ENCODE measurements around the gene KMT5C. TPM values are rescaled to one million over a fixed set of nuclear protein-coding genes. Genes with fewer than 3 reads are reported as not detected.

Gene KMT5C
- total RNA-seq, 6 donors from 2014 or later = 9.1 to 111 (median 15.6) TPM

DNA sequence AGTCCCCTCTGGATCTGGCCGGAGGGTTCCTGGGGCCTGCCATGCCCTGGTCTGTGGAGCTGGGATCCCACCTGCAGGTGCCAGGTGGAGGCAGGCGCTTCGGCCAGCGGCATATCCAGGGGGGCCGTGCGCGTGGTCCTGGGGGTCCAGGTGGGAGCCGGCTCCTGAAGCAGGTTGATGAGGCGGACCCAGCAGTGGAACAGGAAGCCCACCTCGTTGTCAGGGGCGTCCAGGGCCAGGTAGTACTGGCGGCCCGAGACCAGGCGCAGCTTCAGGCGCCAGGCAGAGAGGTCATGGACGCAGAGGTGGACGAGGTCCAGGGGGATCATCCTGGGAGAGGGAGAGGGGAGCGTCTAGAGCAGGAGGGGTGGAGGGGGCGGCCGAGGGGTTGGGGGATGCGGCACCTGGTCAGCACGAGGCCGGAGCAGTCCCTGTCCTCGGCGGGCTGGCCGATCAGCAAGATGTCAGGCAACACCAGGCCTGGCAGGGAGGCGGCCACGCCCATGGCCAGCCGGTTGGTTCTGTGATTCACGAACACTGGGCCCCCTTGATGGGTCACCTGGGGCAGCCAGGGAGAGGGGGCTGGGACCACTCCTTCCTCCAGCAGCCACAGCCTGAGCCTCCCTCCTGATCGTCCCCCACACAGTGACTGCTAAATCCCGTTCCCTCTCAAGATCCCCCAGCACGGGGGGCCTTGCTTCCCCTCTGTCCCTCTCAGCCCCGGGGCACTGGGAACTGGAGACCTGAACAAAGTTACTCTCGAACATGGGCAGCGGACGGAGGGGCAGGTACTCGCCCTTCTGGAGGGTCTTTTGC, 22.7 kb downstream of the KMT5C start:
- 68 to 74% methylated on average over 29 to 36 of the region's 38 CpGs for WGBS, 2 donors
- Histone ChIP-seq H3K27me3 (peaks cover 0 to 2% (median 0%) of the 10 kb centered on the region in 4 donors), H3K36me3 (no peaks in the 10 kb centered on the region), H3K4me3 (no peak overlapping the region), H3K27ac (no peak overlapping the region), H3K4me1 (no peaks in the 10 kb centered on the region), H3K9me3 (no peaks in the 10 kb centered on the region)
- TF ChIP-seq, protein P1, sequence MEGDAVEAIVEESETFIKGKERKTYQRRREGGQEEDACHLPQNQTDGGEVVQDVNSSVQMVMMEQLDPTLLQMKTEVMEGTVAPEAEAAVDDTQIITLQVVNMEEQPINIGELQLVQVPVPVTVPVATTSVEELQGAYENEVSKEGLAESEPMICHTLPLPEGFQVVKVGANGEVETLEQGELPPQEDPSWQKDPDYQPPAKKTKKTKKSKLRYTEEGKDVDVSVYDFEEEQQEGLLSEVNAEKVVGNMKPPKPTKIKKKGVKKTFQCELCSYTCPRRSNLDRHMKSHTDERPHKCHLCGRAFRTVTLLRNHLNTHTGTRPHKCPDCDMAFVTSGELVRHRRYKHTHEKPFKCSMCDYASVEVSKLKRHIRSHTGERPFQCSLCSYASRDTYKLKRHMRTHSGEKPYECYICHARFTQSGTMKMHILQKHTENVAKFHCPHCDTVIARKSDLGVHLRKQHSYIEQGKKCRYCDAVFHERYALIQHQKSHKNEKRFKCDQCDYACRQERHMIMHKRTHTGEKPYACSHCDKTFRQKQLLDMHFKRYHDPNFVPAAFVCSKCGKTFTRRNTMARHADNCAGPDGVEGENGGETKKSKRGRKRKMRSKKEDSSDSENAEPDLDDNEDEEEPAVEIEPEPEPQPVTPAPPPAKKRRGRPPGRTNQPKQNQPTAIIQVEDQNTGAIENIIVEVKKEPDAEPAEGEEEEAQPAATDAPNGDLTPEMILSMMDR (IDR thresholded peaks at IDR 0.05) = no peak
- no peak for TF ChIP-seq POLR2A (IDR thresholded peaks at IDR 0.05)
- no peak for TF ChIP-seq EP300 (IDR thresholded peaks at IDR 0.05)
- DNase-seq = peak in 1 of 2 donors; percentile 75
- ATAC-seq (ENCODE audit: low FRiP score in 2 of 2) = no peak

DNA sequence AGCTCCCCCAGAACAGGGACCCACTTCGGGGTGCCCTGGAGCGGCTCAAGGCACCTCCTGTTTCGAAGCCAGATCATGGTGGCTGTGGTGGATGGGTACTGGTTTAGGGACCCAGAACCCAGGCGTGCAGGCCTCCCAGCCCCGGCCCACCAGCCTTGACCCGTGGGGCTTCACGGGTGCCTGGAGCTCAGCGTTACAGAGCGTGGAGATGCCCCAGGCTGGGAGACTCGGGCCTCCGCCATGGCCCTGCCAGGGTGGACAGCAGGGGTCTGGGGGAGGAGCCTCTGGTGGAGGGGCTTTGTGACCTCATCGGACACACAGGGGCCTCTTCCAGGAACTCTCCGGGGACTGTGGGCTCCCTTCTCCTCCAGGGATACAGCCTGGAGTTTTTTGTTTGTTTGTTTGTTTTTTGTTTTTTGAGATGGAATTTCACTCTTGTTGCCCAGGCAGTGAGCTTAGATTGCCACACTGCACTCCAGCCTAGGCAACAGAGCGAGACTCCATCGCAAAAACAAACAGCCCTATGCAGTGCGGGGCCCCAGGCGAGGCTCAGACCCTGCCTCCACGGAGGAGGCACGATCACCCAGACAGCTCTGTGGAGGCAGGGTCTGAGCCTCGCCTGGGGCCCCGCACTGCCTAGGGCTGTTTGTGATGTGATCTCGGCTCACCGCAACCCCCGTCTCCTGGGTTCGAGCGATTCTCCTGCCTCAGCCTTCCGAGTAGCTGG, 23.5 kb downstream of the KMT5C start, which contains the start of gene GARIN5B:
TSS of gene GARIN5B (minus strand) at position 271 of the 727 bp plus-strand sequence. CDS start at position 77, 194 bp downstream.
- ATAC-seq (ENCODE audit: low FRiP score in 2 of 2) (no peak), DNase-seq (peak in 1 of 2 donors; percentile 72)
- WGBS, 2 donors = 82 to 84% methylated on average over 14 to 21 of the region's 27 CpGs
- Histone ChIP-seq H3K4me1 (no peaks in the 10 kb centered on the region), H3K4me3 (no peak within 1 kb of the TSS), H3K36me3 (no peaks in the 10 kb centered on the region), H3K27me3 (peaks cover 0 to 5% (median 2%) of the 10 kb centered on the region in 4 donors), H3K9me3 (no peaks in the 10 kb centered on the region), H3K27ac (no peak within 1 kb of the TSS)
- TF ChIP-seq, protein P1 (IDR thresholded peaks at IDR 0.05) = no peak
- TF ChIP-seq EP300 (IDR thresholded peaks at IDR 0.05) = no peak

DNA sequence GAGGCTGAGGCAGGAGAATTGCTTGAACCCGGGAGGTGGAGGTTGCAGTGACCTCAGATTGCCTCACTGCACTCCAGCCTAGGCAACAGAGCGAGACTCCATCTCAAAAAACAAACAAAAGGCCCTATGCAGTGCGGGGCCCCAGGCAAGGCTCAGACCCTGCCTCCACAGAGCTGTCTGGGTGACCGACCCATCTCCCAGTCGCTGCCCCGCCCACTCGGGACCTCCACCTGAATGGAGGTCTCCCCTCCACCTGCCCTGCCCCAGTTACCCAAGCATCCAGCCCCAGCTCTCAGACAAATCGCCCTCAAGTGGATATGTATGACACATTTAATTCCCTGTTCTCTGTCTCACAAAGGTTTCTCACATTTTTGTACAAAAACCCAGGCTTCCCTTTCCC, 25.6 kb downstream of the KMT5C start:
- Histone ChIP-seq H3K4me1 (peaks cover 11 to 17% (median 13%) of the 10 kb centered on the region in 4 donors), H3K36me3 (no peaks in the 10 kb centered on the region), H3K27me3 (peaks cover 0 to 26% (median 15%) of the 10 kb centered on the region in 4 donors), H3K9me3 (no peaks in the 10 kb centered on the region), H3K4me3 (no peak overlapping the region), H3K27ac (no peak overlapping the region)
- WGBS, 2 donors = 77 to 90% methylated on average over 8 of the region's 8 CpGs
- no peak for ATAC-seq (ENCODE audit: low FRiP score in 2 of 2)
- DNase-seq = peak in 1 of 2 donors; percentile 58
- TF ChIP-seq POLR2AphosphoS5 (IDR thresholded peaks at IDR 0.05) (no peak), EP300 (IDR thresholded peaks at IDR 0.05) (no peak), POLR2A (IDR thresholded peaks at IDR 0.05) (no peak)
- TF ChIP-seq, protein P1 (IDR thresholded peaks at IDR 0.05) = no peak

DNA sequence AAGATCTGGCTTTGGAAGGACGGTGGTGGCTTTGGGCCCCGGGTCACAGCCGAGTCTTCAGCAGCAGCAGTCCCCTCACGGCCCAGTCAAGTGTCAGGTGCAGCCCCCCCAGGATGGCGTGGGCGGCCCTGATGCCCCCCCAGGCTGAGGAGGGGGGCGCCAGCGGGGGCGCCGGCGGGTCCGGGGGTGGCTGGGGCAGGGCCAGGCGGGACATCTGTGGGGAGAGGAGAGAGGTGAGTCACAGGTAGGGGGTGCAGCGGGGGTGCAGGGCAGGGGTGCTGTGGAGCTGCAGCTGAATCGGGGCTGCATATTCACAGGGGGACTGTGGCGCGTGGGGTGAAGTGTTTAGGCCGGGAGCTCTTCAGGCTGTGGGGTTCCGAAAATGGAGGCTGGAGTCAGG, 26.3 kb downstream of the KMT5C start:
- peak in 1 of 2 donors; percentile 77 for DNase-seq
- WGBS, 2 donors = 69 to 80% methylated on average over 9 to 19 of the region's 19 CpGs
- no peak for TF ChIP-seq POLR2AphosphoS5 (IDR thresholded peaks at IDR 0.05)
- ATAC-seq (ENCODE audit: low FRiP score in 2 of 2) = no peak
- peaks cover 0 to 33% (median 21%) of the 10 kb centered on the region in 4 donors for H3K27me3 ChIP-seq
- no peak overlapping the region for H3K27ac ChIP-seq
- no peak overlapping the region for H3K4me3 ChIP-seq
- H3K9me3 ChIP-seq = no peaks in the 10 kb centered on the region
- H3K36me3 ChIP-seq = no peaks in the 10 kb centered on the region
- peaks cover 11 to 20% (median 13%) of the 10 kb centered on the region in 4 donors for H3K4me1 ChIP-seq

DNA sequence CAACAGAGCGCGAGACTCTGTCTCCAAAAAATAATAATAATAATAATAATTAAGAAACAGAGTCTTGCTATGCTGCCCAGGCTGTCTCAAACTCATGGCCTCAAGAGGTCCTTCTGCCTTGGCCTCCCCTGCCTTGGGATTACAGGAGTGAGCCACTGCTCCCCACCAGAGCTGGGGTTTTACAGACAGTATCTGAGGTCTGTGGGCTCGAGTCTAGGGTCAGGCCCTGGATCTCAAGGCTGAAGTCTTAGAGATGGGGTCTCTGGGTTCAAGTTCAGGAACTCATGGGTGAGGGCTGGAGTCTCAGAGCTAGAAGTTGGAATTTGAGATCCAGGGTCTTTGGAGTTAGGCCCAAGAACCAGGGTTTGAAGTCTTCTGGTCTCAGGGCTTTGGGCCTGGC, 27.1 kb downstream of the KMT5C start:
- TF ChIP-seq POLR2A (IDR thresholded peaks at IDR 0.05) = no peak
- no peak for TF ChIP-seq EP300 (IDR thresholded peaks at IDR 0.05)
- TF ChIP-seq POLR2AphosphoS5 (IDR thresholded peaks at IDR 0.05) = no peak
- TF ChIP-seq, protein P1 (IDR thresholded peaks at IDR 0.05) = no peak
- 74 to 100% methylated on average over 2 to 3 of the region's 3 CpGs for WGBS, 2 donors
- Histone ChIP-seq H3K4me1 (peaks cover 11 to 20% (median 13%) of the 10 kb centered on the region in 4 donors), H3K36me3 (no peaks in the 10 kb centered on the region), H3K27ac (no peak overlapping the region), H3K9me3 (no peaks in the 10 kb centered on the region), H3K4me3 (no peak overlapping the region), H3K27me3 (peaks cover 1 to 35% (median 22%) of the 10 kb centered on the region in 4 donors)
- no peak for ATAC-seq (ENCODE audit: low FRiP score in 2 of 2)
- no peak for DNase-seq

Data from upper lobe of left lung (tissue), 6 donors.